SJCRH30 (cell line): ENCODE data around the gene HAX1. TPM values are rescaled to one million over a fixed set of nuclear protein-coding genes. Genes with fewer than 3 reads are reported as not detected.
A peak's percentile ranks its signal among the peaks of the same experiment; 100 is the strongest.
"Not testable (repeated sequence)": the region's sequence is repeated elsewhere in the genome, so short reads cannot be mapped to it uniquely, and the experiment has no call there.

Experiments used
- DNase-seq, 2 experiments: peaks; one replicate each; pipeline ENCODE4 v3.0.0-alpha.2; 2015 to 2020
- H3K27ac ChIP-seq: fragments of 250-450 bp; sonication (Bioruptor Pico); 2 replicates; pipeline ENCODE4 v1.5.1; 2020; ENCODE audit warnings: mild to moderate bottlenecking, moderate library complexity
- H3K27me3 ChIP-seq: fragments of 250-450 bp; sonication (Bioruptor Pico); 2 replicates; pipeline ENCODE4 v1.5.1; 2020; ENCODE audit warnings: mild to moderate bottlenecking, moderate library complexity
- H3K36me3 ChIP-seq: fragments of 250-450 bp; sonication (Bioruptor Pico); 2 replicates; pipeline ENCODE4 v1.5.1; 2020; ENCODE audit warnings: mild to moderate bottlenecking, moderate library complexity
- H3K4me1 ChIP-seq: fragments of 250-450 bp; sonication (Bioruptor Pico); 2 replicates; pipeline ENCODE4 v1.5.1; 2020; ENCODE audit warnings: mild to moderate bottlenecking, moderate library complexity
- H3K4me3 ChIP-seq: fragments of 250-450 bp; sonication (Bioruptor Pico); 2 replicates; pipeline ENCODE4 v1.5.1; 2020; ENCODE audit warnings: mild to moderate bottlenecking, moderate library complexity
- H3K9me3 ChIP-seq: fragments of 250-450 bp; sonication (Bioruptor Pico); replicated peaks from 2 replicates; pipeline ENCODE4 v1.5.1; 2020; ENCODE audit warnings: mild to moderate bottlenecking, moderate library complexity
- total RNA-seq: library from RNA; depleted of rRNA; stranded (reverse); fragments of >200 nt; shearing (Covaris generic); gene quantifications from 2 replicates; pipeline ENCODE4 v1.2.3, GENCODE V29; 2014

Gene HAX1
- total RNA-seq, 1 experiment from 2014 or later = 59.6 TPM

GRCh38 chr1:154307670-154308270, 35.3 kb downstream of the HAX1 start:
- not testable (repeated sequence) for H3K36me3 ChIP-seq, H3K4me1 ChIP-seq, H3K27me3 ChIP-seq, H3K27ac ChIP-seq, H3K9me3 ChIP-seq, DNase-seq, H3K4me3 ChIP-seq

GRCh38 chr1:154309136-154309535, 36.7 kb downstream of the HAX1 start:
- H3K36me3 ChIP-seq, DNase-seq: not testable (repeated sequence)

GRCh38 chr1:154312229-154313065, 40.0 kb downstream of the HAX1 start:
- H3K27me3 ChIP-seq, H3K9me3 ChIP-seq, H3K4me1 ChIP-seq, DNase-seq, H3K4me3 ChIP-seq, H3K36me3 ChIP-seq, H3K27ac ChIP-seq: not testable (repeated sequence)

More at GRCh38 chr1:154309136-154309535, 36.7 kb downstream of the HAX1 start:
- H3K4me1 ChIP-seq, H3K27ac ChIP-seq, H3K27me3 ChIP-seq, H3K9me3 ChIP-seq, H3K4me3 ChIP-seq: not testable (repeated sequence)

GRCh38 chr1:154313066-154313356, 40.6 kb downstream of the HAX1 start:
- no peak for DNase-seq
- no peak overlapping the region for H3K27ac ChIP-seq
- H3K4me1 ChIP-seq = no peaks in the 10 kb centered on the region
- H3K9me3 ChIP-seq = no peaks in the 10 kb centered on the region; the same call in 1 of the 2 replicates
- no peaks in the 10 kb centered on the region for H3K36me3 ChIP-seq
- H3K4me3 ChIP-seq = no peak overlapping the region
- H3K27me3 ChIP-seq = no peaks in the 10 kb centered on the region

GRCh38 chr1:154314226-154314625, 41.8 kb downstream of the HAX1 start:
- not testable (repeated sequence) for H3K27ac ChIP-seq, H3K27me3 ChIP-seq, H3K4me3 ChIP-seq, DNase-seq, H3K36me3 ChIP-seq, H3K4me1 ChIP-seq, H3K9me3 ChIP-seq

GRCh38 chr1:154316704-154317103, 44.3 kb downstream of the HAX1 start:
- Histone ChIP-seq H3K4me3 (no peak overlapping the region), H3K9me3 (no peaks in the 10 kb centered on the region; the same call in 1 of the 2 replicates), H3K27ac (no peak overlapping the region), H3K27me3 (no peaks in the 10 kb centered on the region), H3K4me1 (no peaks in the 10 kb centered on the region), H3K36me3 (no peaks in the 10 kb centered on the region)
- DNase-seq = no peak

DNA sequence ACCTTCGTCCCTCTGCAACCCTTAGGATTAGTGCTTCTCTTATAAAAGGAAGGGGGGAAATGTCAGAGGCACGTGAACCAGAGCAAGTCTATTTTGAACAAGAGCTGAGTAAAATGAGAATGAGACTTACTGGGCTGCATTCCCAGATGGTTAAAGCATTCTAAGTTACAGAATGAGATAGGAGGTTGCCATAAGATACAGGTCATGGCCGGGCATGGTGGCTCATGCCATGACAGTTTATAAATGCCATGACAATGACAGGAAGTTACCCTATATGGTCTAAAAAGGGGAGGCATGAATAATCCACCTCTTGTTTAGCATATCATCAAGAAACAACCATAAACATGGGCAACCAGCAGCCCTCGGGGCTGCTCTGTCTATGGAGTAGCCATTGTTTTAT, 46.0 kb downstream of the HAX1 start:
- no peaks in the 10 kb centered on the region for H3K27me3 ChIP-seq
- H3K9me3 ChIP-seq = no peaks in the 10 kb centered on the region; the same call in 1 of the 2 replicates
- DNase-seq = no peak
- no peak overlapping the region for H3K4me3 ChIP-seq
- no peaks in the 10 kb centered on the region for H3K4me1 ChIP-seq
- H3K36me3 ChIP-seq = no peaks in the 10 kb centered on the region
- H3K27ac ChIP-seq = no peak overlapping the region

- no peak within 1 kb of the TSS for H3K27ac ChIP-seq
- DNase-seq = no peak
- H3K4me3 ChIP-seq = no peak within 1 kb of the TSS
- no peaks in the 10 kb centered on the region for H3K4me1 ChIP-seq
- H3K36me3 ChIP-seq = no peaks in the 10 kb centered on the region
- H3K9me3 ChIP-seq = no peaks in the 10 kb centered on the region; the same call in 1 of the 2 replicates
- H3K27me3 ChIP-seq = no peaks in the 10 kb centered on the region
These were observed 48.6 kb downstream of the HAX1 start, which contains the start of gene AQP10 for GRCh38 chr1:154320882-154321608. TSS of gene AQP10 (plus strand) at chr1:154321093. CDS start at chr1:154321156, 63 bp downstream.

DNA sequence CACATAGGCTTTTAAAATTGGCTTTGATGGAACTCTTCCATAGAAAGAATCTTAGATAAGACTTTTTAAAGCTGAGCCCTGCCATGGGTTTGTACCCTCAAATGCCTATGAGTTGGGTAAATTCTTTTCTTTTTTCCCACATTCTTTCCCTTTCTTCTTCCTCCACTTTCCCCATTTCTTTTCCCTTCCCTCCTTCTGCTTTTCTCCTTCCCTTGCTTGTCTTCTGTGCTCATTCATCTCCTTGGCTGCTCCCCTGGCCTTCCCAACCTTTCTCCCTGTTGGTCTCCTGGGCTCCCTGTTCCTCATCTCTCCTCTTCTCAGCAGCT, 49.1 kb downstream of the HAX1 start:
- H3K9me3 ChIP-seq, H3K4me1 ChIP-seq, DNase-seq, H3K27ac ChIP-seq, H3K4me3 ChIP-seq, H3K27me3 ChIP-seq, H3K36me3 ChIP-seq: not testable (repeated sequence)

GRCh38 chr1:154323493-154323892, 51.1 kb downstream of the HAX1 start:
- DNase-seq = no peak
- Histone ChIP-seq H3K36me3 (no peaks in the 10 kb centered on the region), H3K27me3 (no peaks in the 10 kb centered on the region), H3K4me1 (peaks cover 6% of the 10 kb centered on the region; the same call in 1 of the 2 replicates), H3K27ac (no peak overlapping the region), H3K9me3 (no peaks in the 10 kb centered on the region), H3K4me3 (no peak overlapping the region)

DNA sequence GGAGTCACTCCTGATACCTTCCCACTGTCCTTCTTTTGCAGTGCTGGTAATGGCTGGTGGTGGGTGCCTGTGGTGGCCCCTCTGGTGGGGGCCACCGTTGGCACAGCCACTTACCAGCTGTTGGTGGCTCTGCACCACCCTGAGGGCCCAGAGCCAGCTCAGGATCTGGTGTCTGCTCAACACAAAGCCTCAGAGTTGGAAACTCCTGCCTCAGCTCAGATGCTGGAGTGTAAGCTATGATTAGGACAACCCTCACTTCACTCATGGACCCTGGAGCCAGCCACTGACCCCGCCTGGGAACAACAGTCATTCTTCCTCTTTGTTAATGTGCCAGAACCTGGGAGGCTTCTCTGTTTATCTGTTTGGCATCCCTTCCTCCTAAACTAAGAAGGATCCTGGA, 51.8 kb downstream of the HAX1 start:
- H3K4me3 ChIP-seq = peak overlapping the region; percentile 78
- no peaks in the 10 kb centered on the region for H3K36me3 ChIP-seq
- H3K27ac ChIP-seq = no peak overlapping the region
- no peaks in the 10 kb centered on the region for H3K27me3 ChIP-seq
- no peaks in the 10 kb centered on the region for H3K9me3 ChIP-seq
- DNase-seq = no peak
- peaks cover 6% of the 10 kb centered on the region; the same call in 1 of the 2 replicates for H3K4me1 ChIP-seq

DNA sequence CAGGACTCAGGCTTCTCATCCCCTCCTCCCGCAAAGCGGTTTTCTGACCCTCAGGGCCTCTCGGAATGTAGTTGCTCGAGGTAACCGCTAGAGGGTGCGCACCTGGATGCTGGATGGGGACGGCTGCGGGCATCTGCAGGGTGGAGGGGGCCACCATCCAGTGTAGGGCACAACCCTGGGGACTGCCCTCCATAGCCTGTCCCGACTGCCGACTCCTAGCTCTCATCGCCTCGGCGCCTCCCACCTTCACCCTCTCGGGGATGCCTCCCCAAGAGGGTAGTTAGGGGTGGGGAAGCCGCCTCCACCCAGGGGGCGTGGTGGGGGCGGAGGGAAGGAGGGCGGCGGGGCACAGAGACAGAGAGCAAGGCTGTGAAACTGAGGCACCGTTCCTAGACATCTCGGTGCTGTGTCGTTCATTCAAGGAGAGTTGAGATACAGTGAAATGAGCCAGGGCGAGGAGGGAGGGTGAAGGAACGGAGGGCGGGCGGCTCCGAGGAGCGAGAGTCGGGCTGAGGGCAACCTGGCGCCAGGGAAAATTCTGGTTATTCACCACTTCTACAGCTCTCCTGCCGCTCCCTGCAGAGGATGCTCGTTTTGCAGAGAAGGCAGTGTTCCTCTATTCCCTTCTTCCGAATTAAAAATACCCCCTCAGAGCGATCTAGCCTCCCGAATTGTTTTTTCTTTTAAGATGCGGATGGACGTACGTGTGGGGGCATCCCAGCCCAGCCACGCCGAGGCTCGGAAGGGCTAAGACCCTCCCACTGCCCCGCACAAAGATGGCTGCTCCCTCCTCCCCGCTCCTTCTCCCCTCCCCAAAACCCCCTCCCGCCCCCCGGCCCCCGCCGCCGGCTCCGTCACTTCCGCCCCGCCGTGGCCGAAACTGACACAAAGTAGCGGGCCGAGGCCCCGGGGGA, 52.5 kb downstream of the HAX1 start, which contains the start of gene ATP8B2:
Gene ATP8B2, plus strand, starts transcription at position 857 of the 914 bp plus-strand sequence. CDS start 2,617 bp downstream, outside the sequence.
- H3K4me3 ChIP-seq = peak within 1 kb of the TSS; percentile 78
- no peaks in the 10 kb centered on the region for H3K36me3 ChIP-seq
- peak; percentile 82 to 86 for DNase-seq

More for the DNA sequence above, 52.5 kb downstream of the HAX1 start, which contains the start of gene ATP8B2:
- Histone ChIP-seq H3K9me3 (no peaks in the 10 kb centered on the region), H3K4me1 (peaks cover 6% of the 10 kb centered on the region; the same call in 1 of the 2 replicates), H3K27me3 (no peaks in the 10 kb centered on the region), H3K27ac (peak within 1 kb of the TSS; percentile 15; the same call in 1 of the 2 replicates)
